ENCODE results near the gene MS4A15. TPM values are rescaled to one million over a fixed set of nuclear protein-coding genes. Genes with fewer than 3 reads are reported as not detected.

The MS4A15 gene
- polyA plus RNA-seq, 1 experiment: not detected

GRCh38 chr11:60797846-60798630 is 41.4 kb downstream of the MS4A15 start:
- peaks cover 3% of the 10 kb centered on the region; the same call in 1 of the 2 replicates for H3K27me3 ChIP-seq (ENCODE audit: control insufficient read depth, insufficient read depth, low read length)
- ChIA-PET POLR2A (no interaction called here), CTCF (interaction anchor here (1.2 kb wide), 1 partner anchor 23 kb away, joined by 4 read pairs; no protein-coding TSS in a partner anchor)
- no peak for DNase-seq (ENCODE audit: low read depth)
- TF ChIP-seq CTCF (IDR thresholded peaks at IDR 0.05; ENCODE audit: insufficient read depth, low read depth, low read length): no peak
- H3K36me3 ChIP-seq (ENCODE audit: control insufficient read depth, insufficient read depth, low read length): no peaks in the 10 kb centered on the region
- H3K4me3 ChIP-seq (ENCODE audit: low read depth, low read length): no peak overlapping the region

GRCh38 chr11:60798631-60799030 is 42.0 kb downstream of the MS4A15 start:
- ChIA-PET POLR2A (no interaction called here), CTCF (interaction anchor here (1.2 to 1.9 kb wide), 3 partner anchors 23 to 101 kb away, joined by 4 to 8 read pairs (median 4); no protein-coding TSS in a partner anchor)
- Histone ChIP-seq H3K36me3 (ENCODE audit: control insufficient read depth, insufficient read depth, low read length) (no peaks in the 10 kb centered on the region), H3K4me3 (ENCODE audit: low read depth, low read length) (no peak overlapping the region), H3K27me3 (ENCODE audit: control insufficient read depth, insufficient read depth, low read length) (peaks cover 5% of the 10 kb centered on the region)
- no peak for DNase-seq (ENCODE audit: low read depth)
- no peak for TF ChIP-seq CTCF (IDR thresholded peaks at IDR 0.05; ENCODE audit: insufficient read depth, low read depth, low read length)

GRCh38 chr11:60801194-60801593 is 44.5 kb downstream of the MS4A15 start:
- H3K4me3 ChIP-seq (ENCODE audit: low read depth, low read length): no peak overlapping the region
- CTCF ChIA-PET: interaction anchor here (0.8 to 1.8 kb wide), 3 partner anchors 24 to 30 kb away, joined by 3 to 6 read pairs (median 3); no protein-coding TSS in a partner anchor
- no peak for TF ChIP-seq CTCF (IDR thresholded peaks at IDR 0.05; ENCODE audit: insufficient read depth, low read depth, low read length)
- DNase-seq (ENCODE audit: low read depth): no peak
- H3K27me3 ChIP-seq (ENCODE audit: control insufficient read depth, insufficient read depth, low read length): peaks cover 5% of the 10 kb centered on the region
- no peaks in the 10 kb centered on the region for H3K36me3 ChIP-seq (ENCODE audit: control insufficient read depth, insufficient read depth, low read length)
- POLR2A ChIA-PET: no interaction called here

GRCh38 chr11:60803273-60803936 is 46.7 kb downstream of the MS4A15 start:
- POLR2A ChIA-PET: no interaction called here
- Histone ChIP-seq H3K4me3 (ENCODE audit: low read depth, low read length) (no peak overlapping the region), H3K36me3 (ENCODE audit: control insufficient read depth, insufficient read depth, low read length) (no peaks in the 10 kb centered on the region), H3K27me3 (ENCODE audit: control insufficient read depth, insufficient read depth, low read length) (peaks cover 5% of the 10 kb centered on the region)
- no peak for TF ChIP-seq CTCF (IDR thresholded peaks at IDR 0.05; ENCODE audit: insufficient read depth, low read depth, low read length)
- CTCF ChIA-PET: interaction anchor here (0.6 to 1.8 kb wide), 3 partner anchors 22 to 28 kb away, joined by 4 to 6 read pairs (median 4); no protein-coding TSS in a partner anchor
- no peak for DNase-seq (ENCODE audit: low read depth)

- CTCF ChIA-PET: no interaction called here
- Histone ChIP-seq H3K36me3 (ENCODE audit: control insufficient read depth, insufficient read depth, low read length) (no peaks in the 10 kb centered on the region), H3K4me3 (ENCODE audit: low read depth, low read length) (no peak overlapping the region), H3K27me3 (ENCODE audit: control insufficient read depth, insufficient read depth, low read length) (peaks cover 1% of the 10 kb centered on the region)
- no peak for DNase-seq (ENCODE audit: low read depth)
- no peak for TF ChIP-seq CTCF (IDR thresholded peaks at IDR 0.05; ENCODE audit: insufficient read depth, low read depth, low read length)
- POLR2A ChIA-PET: no interaction called here
Measured at GRCh38 chr11:60809249-60809648, 52.6 kb downstream of the MS4A15 start.

Measured in BJ (cell line).